HG02870 (cell line): ENCODE results near the gene LGI4.
"Not testable (repeated sequence)": the region's sequence is repeated elsewhere in the genome, so short reads cannot be mapped to it uniquely, and the experiment has no call there.

Source experiments
- ATAC-seq: cut with Tn5 transposase; IDR thresholded peaks from one replicate; pipeline ENCODE4 v1.9.1; 2021; ENCODE audit warnings: mild to moderate bottlenecking, moderate library complexity; ENCODE audit not compliant: unreplicated experiment

LGI4 gene

GRCh38 chr19:35161434-35161743, 26.5 kb upstream of the LGI4 start:
- ATAC-seq, result no peak

DNA sequence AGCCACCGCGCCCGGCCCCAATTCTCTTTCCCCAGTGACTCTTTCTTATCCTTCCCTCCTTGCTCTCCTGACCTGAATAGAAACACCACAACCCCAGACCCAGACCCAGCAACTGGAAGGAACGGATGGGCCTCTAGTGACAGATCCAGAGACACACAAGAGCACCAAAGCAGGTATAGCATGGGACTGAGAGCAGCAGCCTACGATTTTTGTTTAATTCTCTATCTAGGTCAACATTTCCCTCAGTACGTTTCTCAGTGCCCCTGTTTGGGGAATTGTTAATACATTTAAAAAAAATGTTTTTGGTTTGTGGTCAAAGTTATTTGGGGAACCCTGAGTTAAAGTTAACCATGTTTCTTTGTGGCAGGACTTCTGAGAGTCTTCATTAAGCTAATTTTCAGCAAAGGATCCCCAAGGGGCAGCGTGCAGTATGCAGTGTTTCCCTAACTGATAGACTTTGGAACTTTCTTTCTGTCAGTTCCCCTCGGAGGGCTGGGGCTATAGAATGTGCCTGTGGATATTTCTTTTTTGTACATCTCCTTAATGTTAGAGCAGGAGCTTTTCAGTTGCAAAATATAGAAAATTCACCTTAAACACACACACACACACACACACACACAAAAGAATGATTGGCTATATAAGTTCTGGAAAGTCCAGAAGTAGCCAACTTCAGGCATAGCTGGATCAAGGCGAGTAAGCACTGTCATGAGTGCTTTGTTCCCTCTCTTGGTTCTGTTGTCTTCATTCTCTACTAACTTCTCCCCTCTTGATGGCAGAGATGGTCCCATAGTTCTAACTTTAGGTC, 26.0 kb upstream of the LGI4 start:
- no peak for ATAC-seq

GRCh38 chr19:35159606-35160005, 24.7 kb upstream of the LGI4 start:
- ATAC-seq, result no peak

- ATAC-seq, result no peak
These were observed 22.6 kb upstream of the LGI4 start for GRCh38 chr19:35157431-35157830.

DNA sequence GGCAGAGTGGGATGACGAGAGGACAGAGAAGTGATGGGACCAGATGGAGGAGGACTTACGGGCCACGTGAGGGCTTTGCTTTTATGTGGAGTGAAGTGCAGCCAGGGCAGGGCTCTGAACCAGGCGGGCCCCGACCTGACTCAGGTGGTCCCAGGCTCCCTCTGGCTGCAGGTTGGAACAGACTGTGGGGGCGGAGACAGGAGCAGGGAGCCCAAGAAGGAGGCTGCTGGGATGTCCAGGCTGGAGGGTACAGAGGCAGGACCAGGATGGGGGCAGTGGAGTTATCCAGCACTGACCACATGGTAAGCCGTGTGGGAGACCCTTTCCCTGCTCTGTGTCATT, 21.8 kb upstream of the LGI4 start:
- no peak for ATAC-seq

DNA sequence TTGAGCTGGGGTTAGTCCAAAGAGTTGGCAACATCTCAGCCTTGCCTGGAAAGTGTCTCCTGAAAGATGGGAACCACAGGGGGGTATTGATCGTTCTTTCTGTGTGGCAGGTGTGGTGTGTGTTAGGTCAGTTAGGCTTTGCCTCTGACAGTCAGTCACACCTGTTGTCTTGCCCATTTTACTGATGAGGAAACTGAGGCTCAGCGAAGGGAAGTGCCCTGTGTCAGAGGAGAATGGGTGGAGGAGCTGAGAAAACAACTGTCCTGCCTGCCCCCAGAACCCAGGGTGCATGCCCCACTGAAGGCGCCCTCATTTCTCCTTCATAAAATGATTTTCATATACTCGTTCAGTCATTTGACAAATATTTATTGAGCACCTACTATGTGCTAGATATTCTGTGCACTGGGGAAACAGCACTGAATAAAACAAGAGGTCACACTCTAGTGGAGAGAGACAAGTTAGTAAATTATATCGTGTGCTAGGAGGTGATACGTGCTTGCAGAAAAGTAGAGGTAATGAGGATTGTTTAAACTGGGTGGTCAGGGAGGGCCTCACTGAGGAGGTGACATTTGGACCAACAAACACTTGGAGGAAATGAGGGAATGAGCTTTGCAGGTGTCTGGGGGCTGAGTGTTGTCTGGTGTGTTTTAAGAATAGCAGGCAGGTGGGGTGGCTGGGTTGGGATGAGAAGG, 21.3 kb upstream of the LGI4 start:
- ATAC-seq, result no peak

DNA sequence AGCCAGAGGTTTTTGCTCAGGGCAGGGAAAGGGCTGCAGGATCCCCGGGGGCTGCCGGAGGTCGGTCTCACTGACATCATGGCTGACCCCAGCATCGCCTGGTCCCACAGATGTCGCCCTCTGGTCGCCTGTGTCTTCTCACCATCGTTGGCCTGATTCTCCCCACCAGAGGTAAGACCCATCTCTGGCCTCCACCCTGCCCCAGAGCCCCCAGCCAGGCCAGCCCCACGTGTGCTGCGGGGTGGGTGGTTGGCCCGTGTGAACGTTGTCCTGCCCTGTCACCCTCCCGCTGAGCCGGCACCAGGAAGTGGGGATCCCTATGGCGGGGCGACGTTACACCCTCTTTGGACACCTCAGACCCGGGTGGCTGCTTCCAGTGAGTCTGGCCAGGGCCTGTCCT, 20.6 kb upstream of the LGI4 start:
- no peak for ATAC-seq

- no peak for ATAC-seq
These were observed 19.9 kb upstream of the LGI4 start, which contains the start of gene FXYD5 for GRCh38 chr19:35154525-35155406. Gene FXYD5, plus strand, starts transcription at chr19:35154735. Its CDS starts 816 bp downstream, at chr19:35155551.

DNA sequence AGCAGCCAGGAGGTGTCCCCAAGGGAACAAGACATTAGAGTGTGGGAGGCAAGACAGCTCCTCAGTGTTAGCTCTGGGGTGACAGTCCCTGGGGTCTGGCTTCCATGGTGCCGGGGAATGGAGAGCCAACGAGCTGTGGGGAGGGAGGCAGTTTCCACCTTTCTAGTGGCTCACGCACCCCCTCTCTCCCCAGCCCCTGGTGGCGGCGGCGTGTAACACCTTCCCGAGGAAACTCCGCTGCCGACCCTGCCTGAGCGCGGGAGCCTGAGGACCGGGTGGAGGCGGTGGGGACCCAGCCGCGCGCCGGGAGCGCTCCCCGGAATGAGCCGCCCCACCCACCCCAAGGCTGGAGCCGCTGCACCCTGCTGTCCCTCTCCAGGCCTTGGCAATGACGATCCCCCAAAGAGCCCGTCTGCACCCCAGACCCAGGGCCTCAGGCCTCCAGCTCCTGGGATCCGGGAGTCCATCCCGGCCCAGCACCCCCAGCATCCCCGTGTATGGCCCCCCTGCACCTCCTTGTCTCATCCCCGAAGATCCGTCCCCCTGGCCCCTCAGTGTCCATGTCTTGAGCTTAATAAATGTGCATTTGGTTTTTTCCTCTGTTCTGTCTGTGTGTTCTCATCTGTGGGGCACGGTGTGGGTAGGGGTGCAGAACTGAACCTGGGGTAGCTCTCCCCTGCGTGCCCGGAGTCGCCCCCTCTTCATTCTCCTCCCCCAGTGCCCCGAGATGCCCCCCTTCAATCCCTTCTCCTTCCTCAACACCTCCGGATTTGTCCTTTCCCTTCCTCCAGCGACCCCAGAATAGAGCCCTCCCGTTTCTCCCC, 19.1 kb upstream of the LGI4 start:
- ATAC-seq, result no peak

GRCh38 chr19:35153129-35153522, 18.3 kb upstream of the LGI4 start:
- not testable (repeated sequence) for ATAC-seq

- ATAC-seq, result no peak
These were observed 16.6 kb upstream of the LGI4 start for GRCh38 chr19:35151273-35152065.

DNA sequence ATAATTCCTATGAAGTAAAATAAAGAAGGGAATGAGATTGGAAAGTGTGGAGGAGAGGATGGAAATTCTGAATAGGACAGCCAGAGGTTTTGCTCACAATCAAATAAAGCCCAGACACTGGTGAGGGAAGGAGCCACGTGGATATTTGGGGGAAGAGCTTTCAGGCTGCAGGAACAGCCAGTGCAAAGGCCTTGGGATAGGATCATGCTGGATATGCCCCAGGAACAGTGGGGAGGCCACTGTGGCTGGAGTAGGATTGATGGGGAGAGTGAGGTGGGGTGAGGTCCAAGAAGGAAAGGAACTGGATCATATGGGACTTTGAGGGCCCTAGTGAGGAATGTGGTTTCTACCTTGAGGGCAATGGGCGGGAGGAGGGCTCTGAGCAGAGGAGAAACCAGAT, 15.6 kb upstream of the LGI4 start:
- no peak for ATAC-seq

DNA sequence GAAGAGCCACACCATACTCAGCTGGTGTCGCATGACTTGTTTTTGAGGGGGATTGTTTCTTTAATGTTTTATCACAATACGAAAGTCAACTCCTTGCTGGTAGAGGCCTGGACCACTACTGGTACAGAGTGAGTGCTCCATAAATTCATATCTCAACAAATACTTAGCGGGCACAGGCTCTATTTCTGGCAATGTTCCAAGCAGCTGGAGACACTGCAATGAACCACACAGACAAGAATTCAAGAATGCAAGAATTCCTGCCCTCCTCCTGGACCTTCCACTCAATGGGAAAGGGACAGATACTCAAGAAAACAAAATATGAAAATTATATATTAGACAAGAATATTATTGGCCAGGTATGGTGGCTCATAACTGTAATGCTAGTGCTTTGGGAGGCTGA, 14.6 kb upstream of the LGI4 start:
- no peak for ATAC-seq

GRCh38 chr19:35146746-35147459, 12.0 kb upstream of the LGI4 start:
- ATAC-seq, result no peak

GRCh38 chr19:35144600-35145436, 10.0 kb upstream of the LGI4 start:
- no peak for ATAC-seq

GRCh38 chr19:35144259-35144599, 9.4 kb upstream of the LGI4 start:
- ATAC-seq, result no peak

GRCh38 chr19:35143818-35144217, 9.0 kb upstream of the LGI4 start:
- ATAC-seq, result no peak

DNA sequence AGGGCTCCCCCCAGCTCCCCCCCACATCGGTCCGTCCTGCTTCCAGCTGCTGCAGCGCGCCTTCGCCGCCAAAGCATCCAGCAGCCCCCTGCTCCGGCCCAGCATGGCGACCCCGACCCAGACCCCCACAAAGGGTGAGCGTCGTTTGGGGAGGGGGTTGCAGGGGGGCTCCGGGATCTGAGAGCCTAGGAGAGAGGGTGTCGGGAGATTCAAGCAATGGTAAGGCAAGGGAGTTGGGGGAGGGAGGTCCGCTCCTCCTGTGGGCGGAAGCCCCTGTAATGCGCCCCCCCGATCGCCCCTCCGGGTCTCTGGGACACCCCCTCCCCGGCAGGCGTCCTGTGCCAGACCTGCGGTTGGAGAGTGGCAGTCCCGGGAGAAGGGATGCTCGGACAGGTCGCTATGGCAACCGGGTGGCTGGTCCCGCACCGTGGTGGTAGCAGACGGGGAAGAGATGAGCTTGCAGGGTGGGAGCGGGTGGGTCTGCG, 8.4 kb upstream of the LGI4 start, which contains the start of gene FXYD7:
TSS of gene FXYD7 (plus strand) at position 25 of the 485 bp plus-strand sequence. CDS start at position 104, 79 bp downstream.
- no peak for ATAC-seq
